Activated CD4-positive, alpha-beta T cell treated with anti-CD3 and anti-CD28 coated beads for 4 hours (primary cell): ENCODE data around the gene MRPL50.

Source experiments
- DNase-seq, 2 donors: peaks; one replicate each; pipeline ENCODE4 v3.0.0-alpha.2; 2020

The MRPL50 gene

GRCh38 chr9:101372327-101373118, 25.9 kb downstream of the MRPL50 start:
- DNase-seq: no peak

GRCh38 chr9:101371813-101372212, 26.6 kb downstream of the MRPL50 start:
- DNase-seq: no peak

GRCh38 chr9:101369884-101370531, 28.4 kb downstream of the MRPL50 start:
- no peak for DNase-seq

- DNase-seq: no peak
Observed at GRCh38 chr9:101369286-101369685, 29.1 kb downstream of the MRPL50 start.

- DNase-seq: no peak
Observed at GRCh38 chr9:101367323-101367722, 31.1 kb downstream of the MRPL50 start.

GRCh38 chr9:101366038-101366756, 32.2 kb downstream of the MRPL50 start:
- no peak for DNase-seq

- DNase-seq: no peak
Observed at GRCh38 chr9:101365181-101365580, 33.2 kb downstream of the MRPL50 start.

- no peak for DNase-seq
Observed at GRCh38 chr9:101362450-101362849, 36.0 kb downstream of the MRPL50 start.

- DNase-seq: no peak
Observed at GRCh38 chr9:101360647-101361046, 37.8 kb downstream of the MRPL50 start.

GRCh38 chr9:101359679-101360078, 38.7 kb downstream of the MRPL50 start:
- no peak for DNase-seq

- DNase-seq: no peak
Observed at GRCh38 chr9:101356619-101357018, 41.8 kb downstream of the MRPL50 start.

- DNase-seq: no peak
Observed at GRCh38 chr9:101354765-101355708, 43.4 kb downstream of the MRPL50 start.

GRCh38 chr9:101354143-101354764, 44.2 kb downstream of the MRPL50 start:
- DNase-seq: no peak

- no peak for DNase-seq
Observed at GRCh38 chr9:101353683-101354082, 44.7 kb downstream of the MRPL50 start.

GRCh38 chr9:101352892-101353463, 45.4 kb downstream of the MRPL50 start:
- DNase-seq: no peak

GRCh38 chr9:101350285-101350684, 48.1 kb downstream of the MRPL50 start:
- no peak for DNase-seq

- DNase-seq: no peak
Observed at GRCh38 chr9:101342595-101342994, 55.8 kb downstream of the MRPL50 start.

GRCh38 chr9:101341958-101342357, 56.5 kb downstream of the MRPL50 start:
- DNase-seq: no peak
